ENCODE data around the gene TMEM242.
"Not testable (repeated sequence)": the region's sequence is repeated elsewhere in the genome, so short reads cannot be mapped to it uniquely, and the experiment has no call there.

The TMEM242 gene

GRCh38 chr6:157322792-157323254 is 496 bp downstream of the TMEM242 start:
- no peak for DNase-seq

- no peak for DNase-seq
These were observed 6.2 kb downstream of the TMEM242 start for GRCh38 chr6:157316871-157317814.

GRCh38 chr6:157314705-157315321 is 8.5 kb downstream of the TMEM242 start:
- no peak for DNase-seq

GRCh38 chr6:157313531-157314467 is 9.5 kb downstream of the TMEM242 start:
- DNase-seq, result no peak

GRCh38 chr6:157312757-157313156 is 10.6 kb downstream of the TMEM242 start:
- DNase-seq, result no peak

- not testable (repeated sequence) for DNase-seq
These were observed 12.6 kb downstream of the TMEM242 start for GRCh38 chr6:157310693-157311092.

GRCh38 chr6:157307661-157308060 is 15.7 kb downstream of the TMEM242 start:
- no peak for DNase-seq

- DNase-seq, result no peak
These were observed 17.4 kb downstream of the TMEM242 start for GRCh38 chr6:157305670-157306653.

GRCh38 chr6:157304899-157305663 is 18.2 kb downstream of the TMEM242 start:
- DNase-seq, result no peak

- DNase-seq, result no peak
These were observed 20.6 kb downstream of the TMEM242 start for GRCh38 chr6:157302736-157303135.

- no peak for DNase-seq
These were observed 22.9 kb downstream of the TMEM242 start for GRCh38 chr6:157300436-157300835.

- no peak for DNase-seq
These were observed 23.3 kb downstream of the TMEM242 start for GRCh38 chr6:157300006-157300405.

GRCh38 chr6:157298216-157298724 is 25.0 kb downstream of the TMEM242 start:
- no peak for DNase-seq

GRCh38 chr6:157294654-157295053 is 28.7 kb downstream of the TMEM242 start:
- DNase-seq, result no peak

GRCh38 chr6:157293780-157294179 is 29.5 kb downstream of the TMEM242 start:
- DNase-seq, result no peak

- no peak for DNase-seq
These were observed 31.1 kb downstream of the TMEM242 start for GRCh38 chr6:157292202-157292601.

GRCh38 chr6:157291356-157291755 is 32.0 kb downstream of the TMEM242 start:
- no peak for DNase-seq

GRCh38 chr6:157290797-157291196 is 32.5 kb downstream of the TMEM242 start:
- DNase-seq, result no peak

GRCh38 chr6:157289764-157290163 is 33.6 kb downstream of the TMEM242 start:
- no peak for DNase-seq

- no peak for DNase-seq
These were observed 34.7 kb downstream of the TMEM242 start for GRCh38 chr6:157288575-157288974.

- no peak for DNase-seq
These were observed 35.4 kb downstream of the TMEM242 start for GRCh38 chr6:157287923-157288322.
